ENCODE measurements around the gene SPAG17.
A peak's percentile ranks its signal among the peaks of the same experiment; 100 is the strongest.

Gene SPAG17

DNA sequence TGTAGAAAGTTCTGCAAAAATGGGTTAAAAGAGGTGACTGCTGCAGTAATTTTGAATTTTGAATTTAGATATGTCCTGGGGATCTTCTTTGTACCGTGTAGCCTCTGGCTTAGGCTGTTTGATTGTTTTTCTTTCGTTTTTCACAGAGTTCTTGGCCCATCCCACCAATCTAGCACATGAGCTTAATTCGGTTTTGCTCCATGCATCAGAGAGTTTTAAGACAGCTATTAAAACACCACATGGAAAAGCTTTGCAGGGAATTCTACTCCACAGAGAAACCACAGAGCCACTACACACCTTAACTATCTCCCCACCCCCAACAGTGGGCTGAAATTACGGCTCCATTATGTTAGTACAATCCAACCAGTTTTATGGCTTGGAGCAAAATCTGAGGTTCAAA lies 25.5 kb downstream of the SPAG17 start (continued):
- TF ChIP-seq, protein P1, sequence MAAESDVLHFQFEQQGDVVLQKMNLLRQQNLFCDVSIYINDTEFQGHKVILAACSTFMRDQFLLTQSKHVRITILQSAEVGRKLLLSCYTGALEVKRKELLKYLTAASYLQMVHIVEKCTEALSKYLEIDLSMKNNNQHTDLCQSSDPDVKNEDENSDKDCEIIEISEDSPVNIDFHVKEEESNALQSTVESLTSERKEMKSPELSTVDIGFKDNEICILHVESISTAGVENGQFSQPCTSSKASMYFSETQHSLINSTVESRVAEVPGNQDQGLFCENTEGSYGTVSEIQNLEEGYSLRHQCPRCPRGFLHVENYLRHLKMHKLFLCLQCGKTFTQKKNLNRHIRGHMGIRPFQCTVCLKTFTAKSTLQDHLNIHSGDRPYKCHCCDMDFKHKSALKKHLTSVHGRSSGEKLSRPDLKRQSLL (tag by site-specific recombination; IDR thresholded peaks at IDR 0.05), result 0 out of 2 replicates have a peak, but pooled peaks have one; percentile 8
- TF ChIP-seq ZNF670 (tag by site-specific recombination; IDR thresholded peaks at IDR 0.05; ENCODE audit: low read depth), result no peak

DNA sequence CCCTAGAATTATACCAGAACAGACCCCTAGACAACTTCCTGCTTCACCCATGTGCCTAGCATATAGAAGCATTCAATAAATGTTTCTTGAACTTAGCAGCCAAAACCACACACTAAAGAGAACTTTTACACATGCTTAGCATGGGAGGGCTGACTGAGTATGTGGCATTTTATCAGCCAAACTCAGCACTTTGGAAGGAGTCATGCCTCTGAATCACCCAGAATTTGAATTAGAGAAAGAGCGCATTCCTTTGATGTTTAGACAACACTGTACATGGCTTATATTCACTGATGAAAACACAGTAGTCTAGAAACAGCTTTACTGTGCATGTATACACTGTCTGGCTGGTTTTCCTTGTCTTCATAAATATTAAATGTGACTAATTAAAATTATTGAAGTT lies 26.1 kb downstream of the SPAG17 start:
- Histone ChIP-seq H3K4me3 (ENCODE audit: low read depth, low read length) (no peak overlapping the region), H3K27ac (ENCODE audit: extremely low read depth, low read depth, low read length) (no peak overlapping the region), H3K4me1 (ENCODE audit: control insufficient read depth, insufficient read depth, low read length) (peaks cover 3% of the 10 kb centered on the region; the same call in 1 of the 2 replicates), H3K36me3 (ENCODE audit: control insufficient read depth in 2 of 2, insufficient read depth in 1 of 2, low read length in 2 of 2) (no peaks in the 10 kb centered on the region), H3K9me3 (ENCODE audit: control insufficient read depth, insufficient read depth, low read depth, low read length) (no peaks in the 10 kb centered on the region)
- ChIA-PET POLR2A (no interaction called here), CTCF (interaction anchor here (0.6 kb wide), 1 partner anchor 135 kb away, joined by 3 read pairs; no protein-coding TSS in a partner anchor)
- 0 out of 2 replicates have a peak, but pooled peaks have one; percentile 14 for TF ChIP-seq ZNF664 (tag by site-specific recombination; IDR thresholded peaks at IDR 0.05)
- TF ChIP-seq ZNF174 (tag by site-specific recombination; IDR thresholded peaks at IDR 0.05), result no peak

DNA sequence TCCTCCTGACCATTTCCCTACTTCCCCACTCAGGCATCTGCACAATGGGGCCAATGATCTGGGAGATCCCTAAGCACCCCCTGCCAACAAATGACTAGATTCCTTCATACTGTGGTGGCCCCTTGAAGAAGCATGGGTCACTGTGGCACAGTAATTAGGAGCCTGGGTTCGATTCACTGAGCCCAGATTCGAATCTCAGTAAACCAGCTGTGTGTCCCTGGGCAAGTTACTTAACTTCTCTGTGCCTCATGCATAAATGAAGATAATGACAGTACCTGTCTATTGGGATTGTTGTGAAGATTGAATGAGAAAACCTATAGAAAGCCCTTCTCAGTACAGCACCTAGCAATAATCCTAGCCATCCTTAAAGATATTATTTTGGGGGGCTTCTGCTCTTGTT lies 27.5 kb downstream of the SPAG17 start:
- ChIA-PET CTCF (interaction anchor here (0.6 to 0.7 kb wide), 2 partner anchors 18 to 20 kb away, joined by 3 read pairs; no protein-coding TSS in a partner anchor), POLR2A (no interaction called here)
- TF ChIP-seq ZNF768 (tag by site-specific recombination; IDR thresholded peaks at IDR 0.05), result 0 out of 2 replicates have a peak, but pooled peaks have one; percentile 30
- no peak for TF ChIP-seq ZNF211 (tag by site-specific recombination; IDR thresholded peaks at IDR 0.05; ENCODE audit: low read depth)

DNA sequence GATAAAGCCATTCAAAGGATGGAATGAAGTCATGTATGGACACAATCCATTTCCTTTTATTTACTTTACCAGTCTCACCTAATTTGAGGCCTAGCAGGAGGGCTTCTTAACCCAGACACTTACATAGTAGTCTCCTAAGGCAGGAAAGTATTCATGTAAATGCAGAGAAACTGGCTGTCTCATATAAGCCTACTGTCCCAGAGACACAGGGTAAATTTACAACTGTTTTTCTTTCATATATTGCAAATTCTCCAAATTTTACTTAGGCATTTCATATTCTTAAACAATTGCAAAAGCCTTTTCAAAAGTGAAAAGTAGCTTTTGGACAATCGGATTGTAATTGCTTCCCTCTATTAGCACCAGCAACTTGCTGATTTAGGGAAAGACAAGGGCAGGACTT lies 29.9 kb downstream of the SPAG17 start:
- Histone ChIP-seq H3K27ac (ENCODE audit: extremely low read depth, low read depth, low read length) (no peak overlapping the region), H3K36me3 (ENCODE audit: control insufficient read depth in 2 of 2, insufficient read depth in 1 of 2, low read length in 2 of 2) (no peaks in the 10 kb centered on the region), H3K9me3 (ENCODE audit: control insufficient read depth, insufficient read depth, low read depth, low read length) (no peaks in the 10 kb centered on the region), H3K4me1 (ENCODE audit: control insufficient read depth, insufficient read depth, low read length) (peaks cover 3% of the 10 kb centered on the region; the same call in 1 of the 2 replicates), H3K4me3 (ENCODE audit: low read depth, low read length) (no peak overlapping the region)
- CTCF ChIA-PET, result interaction anchor here (0.5 to 2.4 kb wide), 6 partner anchors 140 to 1121 kb away, joined by 3 to 10 read pairs (median 6); no protein-coding TSS in a partner anchor
- POLR2A ChIA-PET, result no interaction called here
- TF ChIP-seq, protein P2, sequence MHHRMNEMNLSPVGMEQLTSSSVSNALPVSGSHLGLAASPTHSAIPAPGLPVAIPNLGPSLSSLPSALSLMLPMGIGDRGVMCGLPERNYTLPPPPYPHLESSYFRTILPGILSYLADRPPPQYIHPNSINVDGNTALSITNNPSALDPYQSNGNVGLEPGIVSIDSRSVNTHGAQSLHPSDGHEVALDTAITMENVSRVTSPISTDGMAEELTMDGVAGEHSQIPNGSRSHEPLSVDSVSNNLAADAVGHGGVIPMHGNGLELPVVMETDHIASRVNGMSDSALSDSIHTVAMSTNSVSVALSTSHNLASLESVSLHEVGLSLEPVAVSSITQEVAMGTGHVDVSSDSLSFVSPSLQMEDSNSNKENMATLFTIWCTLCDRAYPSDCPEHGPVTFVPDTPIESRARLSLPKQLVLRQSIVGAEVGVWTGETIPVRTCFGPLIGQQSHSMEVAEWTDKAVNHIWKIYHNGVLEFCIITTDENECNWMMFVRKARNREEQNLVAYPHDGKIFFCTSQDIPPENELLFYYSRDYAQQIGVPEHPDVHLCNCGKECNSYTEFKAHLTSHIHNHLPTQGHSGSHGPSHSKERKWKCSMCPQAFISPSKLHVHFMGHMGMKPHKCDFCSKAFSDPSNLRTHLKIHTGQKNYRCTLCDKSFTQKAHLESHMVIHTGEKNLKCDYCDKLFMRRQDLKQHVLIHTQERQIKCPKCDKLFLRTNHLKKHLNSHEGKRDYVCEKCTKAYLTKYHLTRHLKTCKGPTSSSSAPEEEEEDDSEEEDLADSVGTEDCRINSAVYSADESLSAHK (tag by site-specific recombination; IDR thresholded peaks at IDR 0.05), result no peak
- TF ChIP-seq, protein P3, sequence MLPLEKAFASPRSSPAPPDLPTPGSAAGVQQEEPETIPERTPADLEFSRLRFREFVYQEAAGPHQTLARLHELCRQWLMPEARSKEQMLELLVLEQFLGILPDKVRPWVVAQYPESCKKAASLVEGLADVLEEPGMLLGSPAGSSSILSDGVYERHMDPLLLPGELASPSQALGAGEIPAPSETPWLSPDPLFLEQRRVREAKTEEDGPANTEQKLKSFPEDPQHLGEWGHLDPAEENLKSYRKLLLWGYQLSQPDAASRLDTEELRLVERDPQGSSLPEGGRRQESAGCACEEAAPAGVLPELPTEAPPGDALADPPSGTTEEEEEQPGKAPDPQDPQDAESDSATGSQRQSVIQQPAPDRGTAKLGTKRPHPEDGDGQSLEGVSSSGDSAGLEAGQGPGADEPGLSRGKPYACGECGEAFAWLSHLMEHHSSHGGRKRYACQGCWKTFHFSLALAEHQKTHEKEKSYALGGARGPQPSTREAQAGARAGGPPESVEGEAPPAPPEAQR (tag by site-specific recombination; IDR thresholded peaks at IDR 0.05), result no peak
- TF ChIP-seq KLF10 (tag by site-specific recombination; IDR thresholded peaks at IDR 0.05), result no peak
- TF ChIP-seq YY2 (tag by site-specific recombination; IDR thresholded peaks at IDR 0.05), result no peak

More for the DNA sequence above, 27.5 kb downstream of the SPAG17 start:
- Histone ChIP-seq H3K36me3 (ENCODE audit: control insufficient read depth in 2 of 2, insufficient read depth in 1 of 2, low read length in 2 of 2) (no peaks in the 10 kb centered on the region), H3K27ac (ENCODE audit: extremely low read depth, low read depth, low read length) (no peak overlapping the region), H3K4me3 (ENCODE audit: low read depth, low read length) (no peak overlapping the region), H3K9me3 (ENCODE audit: control insufficient read depth, insufficient read depth, low read depth, low read length) (no peaks in the 10 kb centered on the region), H3K4me1 (ENCODE audit: control insufficient read depth, insufficient read depth, low read length) (peaks cover 3% of the 10 kb centered on the region; the same call in 1 of the 2 replicates)

DNA sequence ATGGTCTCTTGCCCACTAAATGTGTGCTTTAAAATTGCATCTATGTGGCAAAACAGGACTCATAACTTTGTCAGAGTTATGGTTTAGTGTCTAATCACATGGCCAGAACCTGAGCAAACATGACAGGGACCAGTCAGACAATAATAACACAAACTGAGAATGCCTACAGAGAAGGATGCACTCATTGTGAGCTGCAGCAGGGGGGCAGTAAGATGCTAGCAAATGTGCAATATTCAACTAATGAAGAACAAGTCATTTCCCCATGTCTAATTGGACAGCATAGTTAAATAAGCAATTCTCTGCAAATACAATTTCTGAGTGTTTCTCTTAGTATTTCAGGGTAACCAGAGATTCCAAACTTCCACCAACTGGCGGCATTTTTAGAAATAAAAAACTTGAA lies 30.8 kb downstream of the SPAG17 start:
- H3K4me3 ChIP-seq (ENCODE audit: low read depth, low read length), result no peak overlapping the region
- POLR2A ChIA-PET, result no interaction called here
- CTCF ChIA-PET, result interaction anchor here (0.7 to 2.4 kb wide), 7 partner anchors 77 to 1213 kb away, joined by 3 to 8 read pairs (median 3); no protein-coding TSS in a partner anchor
- no peak overlapping the region for H3K27ac ChIP-seq (ENCODE audit: extremely low read depth, low read depth, low read length)
- no peaks in the 10 kb centered on the region for H3K9me3 ChIP-seq (ENCODE audit: control insufficient read depth, insufficient read depth, low read depth, low read length)
- H3K36me3 ChIP-seq (ENCODE audit: control insufficient read depth in 2 of 2, insufficient read depth in 1 of 2, low read length in 2 of 2), result no peaks in the 10 kb centered on the region
- no peaks in the 10 kb centered on the region for H3K4me1 ChIP-seq (ENCODE audit: control insufficient read depth, insufficient read depth, low read length)
- TF ChIP-seq, protein P4, sequence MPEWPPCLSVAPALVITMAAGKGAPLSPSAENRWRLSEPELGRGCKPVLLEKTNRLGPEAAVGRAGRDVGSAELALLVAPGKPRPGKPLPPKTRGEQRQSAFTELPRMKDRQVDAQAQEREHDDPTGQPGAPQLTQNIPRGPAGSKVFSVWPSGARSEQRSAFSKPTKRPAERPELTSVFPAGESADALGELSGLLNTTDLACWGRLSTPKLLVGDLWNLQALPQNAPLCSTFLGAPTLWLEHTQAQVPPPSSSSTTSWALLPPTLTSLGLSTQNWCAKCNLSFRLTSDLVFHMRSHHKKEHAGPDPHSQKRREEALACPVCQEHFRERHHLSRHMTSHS (tag by site-specific recombination; IDR thresholded peaks at IDR 0.05), result no peak
- TF ChIP-seq ZBTB21 (tag by site-specific recombination; IDR thresholded peaks at IDR 0.05), result no peak
- TF ChIP-seq, protein P5, sequence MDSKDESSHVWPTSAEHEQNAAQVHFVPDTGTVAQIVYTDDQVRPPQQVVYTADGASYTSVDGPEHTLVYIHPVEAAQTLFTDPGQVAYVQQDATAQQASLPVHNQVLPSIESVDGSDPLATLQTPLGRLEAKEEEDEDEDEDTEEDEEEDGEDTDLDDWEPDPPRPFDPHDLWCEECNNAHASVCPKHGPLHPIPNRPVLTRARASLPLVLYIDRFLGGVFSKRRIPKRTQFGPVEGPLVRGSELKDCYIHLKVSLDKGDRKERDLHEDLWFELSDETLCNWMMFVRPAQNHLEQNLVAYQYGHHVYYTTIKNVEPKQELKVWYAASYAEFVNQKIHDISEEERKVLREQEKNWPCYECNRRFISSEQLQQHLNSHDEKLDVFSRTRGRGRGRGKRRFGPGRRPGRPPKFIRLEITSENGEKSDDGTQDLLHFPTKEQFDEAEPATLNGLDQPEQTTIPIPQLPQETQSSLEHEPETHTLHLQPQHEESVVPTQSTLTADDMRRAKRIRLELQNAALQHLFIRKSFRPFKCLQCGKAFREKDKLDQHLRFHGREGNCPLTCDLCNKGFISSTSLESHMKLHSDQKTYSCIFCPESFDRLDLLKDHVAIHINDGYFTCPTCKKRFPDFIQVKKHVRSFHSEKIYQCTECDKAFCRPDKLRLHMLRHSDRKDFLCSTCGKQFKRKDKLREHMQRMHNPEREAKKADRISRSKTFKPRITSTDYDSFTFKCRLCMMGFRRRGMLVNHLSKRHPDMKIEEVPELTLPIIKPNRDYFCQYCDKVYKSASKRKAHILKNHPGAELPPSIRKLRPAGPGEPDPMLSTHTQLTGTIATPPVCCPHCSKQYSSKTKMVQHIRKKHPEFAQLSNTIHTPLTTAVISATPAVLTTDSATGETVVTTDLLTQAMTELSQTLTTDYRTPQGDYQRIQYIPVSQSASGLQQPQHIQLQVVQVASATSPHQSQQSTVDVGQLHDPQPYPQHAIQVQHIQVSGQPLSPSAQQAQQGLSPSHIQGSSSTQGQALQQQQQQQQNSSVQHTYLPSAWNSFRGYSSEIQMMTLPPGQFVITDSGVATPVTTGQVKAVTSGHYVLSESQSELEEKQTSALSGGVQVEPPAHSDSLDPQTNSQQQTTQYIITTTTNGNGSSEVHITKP (tag by site-specific recombination; IDR thresholded peaks at IDR 0.05), result peak; percentile 42; the same call in 1 of the 2 replicates
- TF ChIP-seq ZNF157 (tag by site-specific recombination; IDR thresholded peaks at IDR 0.05), result no peak
- TF ChIP-seq ZNF654 (tag by site-specific recombination; IDR thresholded peaks at IDR 0.05; ENCODE audit: low read depth), result peak; percentile 67
- TF ChIP-seq ZNF560 (tag by site-specific recombination; IDR thresholded peaks at IDR 0.05; ENCODE audit: borderline replicate concordance), result no peak
